T-helper 1 cell treated with Interleukin-12 subunit alpha and Interleukin-12 subunit beta and Interleukin-4 antibody, amounts not matched to agents 30 ng/mL and 1 ng/mL, for 36 hours (primary cell): Measurements from ENCODE around the gene INO80. TPM values are rescaled to one million over a fixed set of nuclear protein-coding genes. Genes with fewer than 3 reads are reported as not detected.
"Not testable (repeated sequence)": the region's sequence is repeated elsewhere in the genome, so short reads cannot be mapped to it uniquely, and the experiment has no call there.

ENCODE experiments used
- intact Hi-C: fragments of 100-400 bp; cut with micrococcal nuclease; formaldehyde crosslinking; loops from one replicate; pipeline ENCODE4 v1.15.1; 2024
- total RNA-seq: library from RNA; stranded (reverse); gene quantifications from 2 replicates; pipeline ENCODE4 v1.2.3, GENCODE V29; 2022

The INO80 gene
- total RNA-seq, 1 donor from 2014 or later: 35.2 TPM

DNA sequence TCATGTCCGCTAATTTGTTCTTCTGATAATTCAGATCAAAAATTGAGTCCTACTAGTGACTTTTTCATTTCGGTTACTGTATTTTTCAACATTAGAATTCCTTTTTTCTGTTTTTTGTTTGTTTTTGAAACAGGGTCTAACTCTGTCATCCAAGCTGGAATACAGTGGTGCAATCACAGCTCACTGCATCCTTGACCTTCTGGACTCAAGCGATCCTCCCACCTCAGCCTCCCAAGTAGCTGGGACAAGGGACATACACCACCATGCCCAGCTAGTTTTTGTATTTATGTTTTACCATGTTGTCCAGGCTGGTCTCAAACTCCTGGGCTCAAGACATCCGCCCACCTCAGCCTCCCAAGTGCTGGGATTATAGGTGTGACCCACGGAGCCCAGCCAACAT, 8.0 kb upstream of the INO80 start:
- intact Hi-C loops: no loop called here

DNA sequence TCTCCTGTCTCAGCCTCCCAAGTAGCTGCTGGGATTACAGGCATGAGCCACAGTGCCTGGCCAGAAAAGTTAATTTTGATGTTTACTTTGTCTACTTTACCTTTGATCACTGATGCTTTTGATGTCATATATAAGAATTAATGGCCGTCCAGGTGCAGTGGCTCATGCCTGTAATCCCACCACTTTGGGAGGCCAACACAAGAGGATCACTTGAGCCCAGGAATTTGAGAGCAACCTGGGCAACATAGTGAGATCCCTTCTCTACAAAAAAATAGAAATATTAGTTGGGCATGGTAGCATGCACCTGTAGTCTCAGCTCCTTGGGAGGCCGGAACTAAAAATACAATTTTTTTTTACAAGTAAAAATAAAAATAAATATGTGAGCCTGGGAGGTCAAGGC, 6.8 kb upstream of the INO80 start:
- intact Hi-C loops: no loop called here

DNA sequence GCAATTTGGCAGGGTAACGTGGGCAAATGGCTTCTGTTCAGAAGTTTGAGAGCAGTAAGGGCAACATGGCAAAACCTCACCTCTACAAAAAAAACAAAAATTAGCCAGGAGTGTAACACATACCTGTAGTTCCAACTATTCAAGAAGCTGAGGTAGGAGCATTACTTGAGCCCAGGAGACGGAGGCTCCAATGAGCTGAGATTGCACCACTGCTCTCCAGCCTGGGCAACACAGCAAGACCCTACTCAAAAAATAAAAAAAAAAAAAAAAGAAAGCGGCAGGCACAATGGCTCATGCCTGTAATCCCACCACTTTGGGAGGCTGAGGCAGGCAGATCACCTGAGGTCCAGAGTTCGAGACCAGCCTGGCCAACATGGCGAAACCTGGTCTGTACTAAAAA, 5.9 kb upstream of the INO80 start:
- intact Hi-C loops: no loop called here

DNA sequence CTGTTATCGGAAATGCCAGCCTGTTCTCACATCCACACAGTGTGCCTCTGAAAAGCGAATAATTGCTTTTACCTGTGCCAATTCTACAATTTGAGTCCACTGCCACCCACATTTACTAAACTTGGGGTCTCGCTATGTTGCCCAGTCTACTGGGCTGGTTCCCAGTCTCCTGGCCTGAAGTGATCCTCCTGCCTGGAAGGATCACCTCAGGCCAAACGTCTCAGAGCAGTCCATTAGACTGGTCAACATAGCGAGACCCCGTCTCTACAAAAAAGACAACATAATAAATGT, 827 bp upstream of the INO80 start:
- intact Hi-C loops: loop anchor here (1.0 to 5.0 kb wide), 10 partner anchors 33 to 1156 kb away; partner anchors contain the start of genes CHP1, EHD4, GANC and INAFM2

DNA sequence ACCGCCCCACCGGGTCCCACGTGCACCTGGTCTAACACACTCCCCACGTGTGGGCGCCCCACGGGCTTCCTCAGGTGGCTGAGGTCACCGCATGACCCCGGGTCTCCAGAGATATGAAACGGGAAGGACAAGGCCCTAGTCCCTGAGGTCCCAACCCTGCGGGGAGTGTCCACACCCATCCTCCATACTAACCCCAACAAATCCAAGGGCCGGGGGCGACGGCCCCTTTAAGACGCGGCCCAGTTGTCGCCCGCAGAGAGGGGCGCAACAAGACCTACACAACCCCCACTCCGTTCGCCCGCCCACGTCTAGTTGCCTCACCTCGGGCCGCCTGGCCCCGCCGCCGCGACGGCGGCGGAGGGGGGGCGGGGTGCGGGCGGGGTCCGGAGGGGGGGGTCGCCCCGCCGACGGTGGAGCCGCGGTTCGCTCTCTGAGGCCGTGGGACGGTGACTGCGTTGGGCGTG, 396 bp downstream of the INO80 start:
- intact Hi-C loops: loop anchor here (1.0 to 5.0 kb wide), 15 partner anchors 35 to 1157 kb away; partner anchors contain the start of genes CHAC1, CHP1, EHD4 and GANC

DNA sequence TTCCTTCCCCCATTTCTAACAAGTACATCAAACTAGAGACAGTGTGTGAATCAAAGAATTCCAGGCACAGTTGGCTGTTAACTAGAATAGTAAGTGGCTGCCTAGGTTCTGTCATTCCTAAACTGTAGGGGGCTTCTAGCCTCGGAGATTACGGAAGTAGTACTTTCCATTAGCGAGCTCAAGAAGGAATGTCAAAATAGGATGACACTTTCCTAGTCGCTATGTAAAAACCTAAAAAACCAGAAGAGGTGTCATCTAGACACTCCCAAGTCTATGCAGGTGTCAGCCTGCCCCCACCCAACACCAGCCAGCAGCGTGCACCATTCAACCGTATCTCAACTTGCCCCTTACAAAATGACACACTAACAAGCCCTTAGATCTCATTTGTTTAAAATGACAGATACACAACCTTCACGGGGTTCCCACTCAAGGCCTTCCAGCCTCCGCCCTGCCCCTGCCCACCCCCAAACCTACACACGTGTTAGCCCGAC, 874 bp downstream of the INO80 start:
- intact Hi-C loops: loop anchor here (1.0 to 5.0 kb wide), 8 partner anchors 162 to 857 kb away; partner anchors contain the start of genes CHAC1, EHD4, INAFM2 and KNL1

DNA sequence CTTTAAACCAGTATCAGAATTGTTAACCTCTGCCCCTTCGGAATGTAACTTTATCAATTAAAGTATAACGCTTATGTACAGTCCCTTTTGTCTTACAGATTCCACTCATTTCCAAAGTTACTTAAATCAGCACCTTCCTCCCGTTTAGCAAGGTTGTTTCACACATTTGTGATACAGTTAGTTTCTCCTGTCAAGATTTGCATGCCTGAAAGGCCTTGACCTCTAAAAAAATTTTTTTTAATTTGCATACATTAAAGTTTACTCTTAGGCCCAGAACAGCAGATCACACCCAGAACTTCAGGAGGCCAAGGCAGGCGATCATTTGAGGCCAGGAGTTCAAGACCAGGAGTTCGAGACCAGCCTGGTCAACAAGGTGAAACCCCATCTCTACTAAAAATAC, 9.1 kb downstream of the INO80 start:
- intact Hi-C loops: no loop called here

DNA sequence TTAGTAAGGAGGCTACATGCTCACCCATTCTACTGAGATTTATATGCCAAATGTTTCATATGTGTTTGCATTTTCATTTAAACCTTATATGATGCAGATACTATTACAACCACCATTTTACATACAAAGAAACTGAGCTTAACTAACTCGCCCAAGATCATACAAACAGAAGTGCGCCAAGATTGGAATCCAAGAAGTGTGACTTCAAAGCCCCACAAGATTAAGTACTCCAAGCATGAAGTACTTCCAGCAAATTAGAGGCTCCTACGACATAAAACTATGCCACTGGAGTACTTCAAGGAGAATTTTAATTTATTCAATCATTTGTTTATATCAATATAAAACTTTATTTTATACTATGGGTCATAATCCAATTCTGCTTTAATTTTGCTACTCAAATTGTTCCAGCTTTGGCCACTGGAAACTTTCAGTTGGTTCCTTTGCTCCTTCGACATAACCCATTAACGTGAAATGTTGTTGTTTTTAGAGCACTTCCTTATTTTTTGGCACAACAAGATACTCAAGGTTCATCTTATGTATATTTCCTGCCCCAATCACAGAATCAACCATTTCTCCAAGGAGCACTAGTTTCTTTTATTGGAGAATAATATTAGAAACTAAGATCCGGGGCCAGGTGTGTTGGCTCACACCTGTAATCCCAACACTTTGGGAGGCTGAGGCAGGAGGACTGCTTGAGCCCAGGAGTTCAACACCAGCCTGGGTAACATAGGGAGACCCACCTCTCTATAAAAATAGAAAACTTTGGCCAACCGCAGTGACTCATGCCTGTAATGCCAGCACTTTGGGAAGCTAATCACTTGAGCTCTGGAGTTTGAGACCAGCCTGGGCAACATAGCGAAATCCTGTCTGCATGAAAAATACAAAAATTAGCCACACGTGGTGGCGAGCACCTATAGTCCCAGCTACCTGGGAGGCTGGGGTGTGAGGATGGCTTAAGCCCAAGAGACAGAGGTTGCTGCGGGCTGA, 10.4 kb downstream of the INO80 start:
- intact Hi-C loops: no loop called here

DNA sequence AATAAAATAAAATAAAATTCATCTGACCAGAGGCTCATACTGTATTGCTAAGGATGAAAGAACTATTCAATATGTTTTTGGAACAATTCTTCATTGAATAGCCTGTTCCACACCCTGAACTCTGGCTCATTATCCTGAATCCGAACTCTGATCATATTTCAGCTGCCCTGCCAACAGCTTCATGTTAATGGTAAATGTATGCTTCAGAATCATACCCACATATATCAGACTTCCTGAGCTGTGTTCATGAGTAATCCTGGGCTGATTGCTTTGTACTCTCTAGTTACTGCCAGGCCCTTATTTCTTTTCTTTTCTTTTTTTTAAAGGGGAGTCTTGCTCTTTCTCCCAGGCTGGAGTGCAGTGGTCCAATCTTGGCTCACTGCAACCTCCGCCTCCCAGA, 11.8 kb downstream of the INO80 start:
- intact Hi-C loops: no loop called here

DNA sequence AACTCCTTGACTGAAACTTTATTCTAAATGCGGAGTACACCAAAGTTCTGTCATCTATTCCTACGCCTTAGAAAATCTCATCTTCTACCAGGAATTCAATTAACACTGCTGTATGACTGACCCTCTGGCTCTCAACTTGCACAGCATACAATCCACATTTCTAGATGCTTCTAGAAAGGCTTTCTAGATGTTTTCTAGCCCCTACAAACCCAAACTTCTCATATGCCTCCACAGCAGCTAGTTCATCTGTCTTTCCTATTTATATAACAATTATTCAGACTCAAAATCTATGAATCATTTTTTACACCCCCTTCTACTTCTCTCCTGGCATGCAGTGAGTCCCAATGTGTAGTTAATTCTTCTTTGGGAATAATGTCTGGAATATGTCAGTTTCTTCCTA, 13.2 kb downstream of the INO80 start:
- intact Hi-C loops: no loop called here

DNA sequence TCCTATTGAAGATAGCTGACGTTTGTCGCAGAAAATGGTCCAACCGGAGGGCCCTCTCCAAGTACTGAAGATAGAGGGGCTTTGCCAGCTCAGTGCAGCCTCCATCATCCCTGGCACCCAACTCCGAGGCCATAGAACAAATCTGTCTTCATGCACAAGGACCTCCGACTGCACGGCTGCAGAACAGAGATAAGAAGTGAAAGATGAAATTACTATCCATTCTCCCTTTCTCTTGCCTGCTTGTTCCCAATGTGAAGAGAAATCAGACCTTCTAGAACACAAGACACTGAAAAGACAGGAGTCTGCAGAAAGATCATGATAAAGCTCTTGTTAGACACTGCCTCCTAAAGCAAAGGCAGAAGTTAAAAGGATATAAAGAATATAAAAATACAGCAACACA, 19.9 kb downstream of the INO80 start:
- intact Hi-C loops: no loop called here

DNA sequence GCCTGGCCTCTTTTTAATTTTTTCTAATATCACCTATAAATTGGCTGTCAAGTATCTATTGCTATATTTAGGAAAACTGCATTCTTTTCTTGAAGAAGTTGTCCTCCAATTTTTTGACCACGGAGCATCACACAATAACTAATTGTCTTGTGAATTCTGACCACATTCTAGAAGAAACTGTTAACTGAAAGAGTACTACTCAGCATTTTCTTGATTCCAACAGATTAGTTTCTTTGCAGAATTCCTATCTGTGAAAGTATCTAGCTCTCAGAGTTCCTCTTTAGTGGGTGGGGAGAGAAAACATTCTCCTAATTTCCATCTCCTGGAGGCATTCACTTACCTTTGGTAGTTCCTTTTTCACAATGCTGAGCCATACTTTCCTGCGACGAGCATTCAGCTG, 31.1 kb downstream of the INO80 start:
- intact Hi-C loops: loop anchor here (10.0 kb wide), 1 partner anchor 100 kb away; no protein-coding TSS in a partner anchor

DNA sequence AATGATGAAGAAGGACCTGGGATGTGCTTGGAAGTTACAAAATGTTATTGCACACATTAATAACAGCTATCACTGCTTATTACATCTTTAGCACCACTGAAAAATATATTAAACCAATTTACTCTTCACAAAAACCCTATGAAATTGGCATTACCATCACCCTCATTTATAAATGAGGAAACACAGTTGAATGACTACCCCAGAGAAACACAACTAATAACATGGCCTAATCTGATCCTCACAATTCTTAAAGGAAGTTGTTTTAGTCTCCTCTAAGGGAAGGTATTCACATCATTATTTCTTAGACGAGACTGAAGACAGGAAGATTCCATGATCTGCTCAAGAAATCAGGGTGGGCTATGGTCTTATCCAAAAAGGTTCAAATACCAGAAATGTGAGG, 35.9 kb downstream of the INO80 start:
- intact Hi-C loops: loop anchor here (10.0 kb wide), 1 partner anchor 105 kb away; no protein-coding TSS in a partner anchor

DNA sequence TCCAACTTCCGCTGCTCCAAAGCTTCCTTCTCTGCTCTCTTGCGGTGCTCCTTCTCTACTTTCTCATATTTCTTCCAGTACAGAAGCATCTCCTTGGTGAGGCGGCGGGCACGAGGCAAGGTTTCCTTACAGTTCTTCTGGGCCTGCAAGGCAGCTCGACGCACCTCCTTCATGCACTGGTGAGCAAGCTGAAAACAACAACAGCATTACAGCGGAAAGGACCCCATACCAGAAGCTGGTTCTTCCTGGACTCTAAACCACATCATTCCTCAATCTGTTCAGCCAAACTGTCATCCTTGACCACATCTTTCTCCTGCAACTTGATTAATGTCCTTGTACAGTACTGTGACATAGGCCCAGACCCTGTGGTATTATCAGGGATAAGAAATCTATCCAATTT, 36.4 kb downstream of the INO80 start:
- intact Hi-C loops: loop anchor here (10.0 kb wide), 1 partner anchor 105 kb away; no protein-coding TSS in a partner anchor

DNA sequence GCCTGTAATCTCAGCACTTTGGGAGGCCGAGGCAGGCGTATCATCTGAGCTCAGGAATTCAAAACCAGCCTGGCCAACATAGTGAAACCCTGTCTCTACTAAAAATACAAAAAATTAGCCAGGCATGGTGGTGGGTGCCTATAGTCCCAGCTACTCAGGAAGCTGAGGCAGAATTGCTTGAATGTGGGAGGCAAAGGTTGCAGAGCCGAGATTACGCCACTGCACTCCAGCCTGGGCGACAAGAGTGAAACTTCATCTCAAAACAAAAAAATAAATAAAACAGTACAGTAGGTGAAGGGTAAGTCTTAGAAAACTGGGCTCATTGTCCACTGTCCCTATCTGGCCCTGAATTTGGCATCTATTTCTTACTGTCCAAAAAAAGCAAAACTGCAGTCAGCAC, 37.2 kb downstream of the INO80 start:
- intact Hi-C loops: not testable (repeated sequence)

DNA sequence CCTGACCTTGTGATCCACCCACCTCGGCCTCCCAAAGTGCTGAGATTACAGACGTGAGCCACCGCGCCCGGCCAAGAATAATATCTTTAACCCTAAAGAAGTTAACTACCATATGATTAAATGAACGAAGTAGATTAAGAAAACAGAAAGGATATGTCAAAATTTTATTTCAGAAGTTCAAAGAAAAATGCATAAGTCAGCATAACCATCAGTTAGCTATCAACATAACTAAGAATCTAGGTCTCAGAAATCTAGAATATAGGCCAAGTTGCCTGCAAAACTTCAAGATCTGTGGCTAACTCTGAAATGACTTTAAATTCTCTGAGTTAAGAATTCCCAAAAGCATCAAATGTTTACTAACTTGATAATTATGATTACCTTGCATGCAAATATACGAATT, 38.0 kb downstream of the INO80 start:
- intact Hi-C loops: no loop called here

DNA sequence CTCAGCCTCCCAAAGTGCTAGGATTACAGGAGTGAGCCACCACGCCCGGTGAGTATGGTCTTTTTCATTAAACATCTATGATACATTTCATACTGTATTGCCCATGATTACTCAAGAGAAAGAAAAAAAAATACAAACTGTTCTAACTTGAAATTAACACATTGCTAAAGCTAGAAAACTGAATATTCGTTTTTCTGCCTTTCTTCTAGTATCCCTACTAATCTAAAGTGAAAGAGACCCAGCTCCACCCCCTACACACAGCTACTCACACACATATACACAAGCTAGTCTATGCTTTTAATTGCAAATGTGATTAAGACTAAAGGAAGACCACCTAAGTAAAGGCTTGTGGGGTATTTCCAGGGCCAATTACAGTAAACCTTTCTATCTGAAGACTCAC, 43.1 kb downstream of the INO80 start:
- intact Hi-C loops: no loop called here

DNA sequence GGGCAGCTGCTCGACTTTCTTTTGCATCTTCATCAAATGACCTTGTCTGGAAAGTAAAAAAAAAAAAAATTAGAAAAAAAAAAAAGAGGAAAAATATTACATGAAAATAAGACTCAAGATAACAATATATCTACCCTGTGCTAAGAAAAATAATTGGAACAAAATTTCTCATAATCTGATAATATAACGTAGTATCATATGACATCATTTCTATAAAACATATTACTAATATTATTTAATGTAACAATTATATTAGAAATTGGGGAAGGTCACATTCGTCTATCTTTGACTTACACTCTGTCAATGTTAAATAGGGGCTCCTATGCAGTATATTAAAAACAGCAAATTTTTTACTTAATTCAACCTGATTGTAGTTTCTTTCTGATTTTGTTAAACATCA, 44.1 kb downstream of the INO80 start:
- intact Hi-C loops: no loop called here

DNA sequence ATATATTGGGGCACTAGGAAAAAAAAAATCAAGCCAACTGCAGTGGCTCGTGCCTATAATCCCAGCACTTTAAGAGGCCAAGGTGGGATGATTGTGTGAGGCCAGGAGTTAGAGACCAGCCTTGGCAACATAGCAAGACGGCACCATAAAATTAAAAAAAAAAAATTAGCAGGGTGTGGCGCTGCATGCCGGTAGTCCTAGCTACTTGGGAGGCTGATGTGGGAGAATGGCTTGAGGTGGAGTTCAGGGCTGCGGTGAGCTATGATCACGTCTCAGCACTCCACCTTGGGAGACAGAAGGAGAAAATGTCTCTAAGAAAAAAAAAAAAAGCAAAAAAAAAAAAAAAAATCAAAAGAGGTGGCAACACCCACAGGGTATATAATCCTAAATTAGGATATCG, 49.6 kb downstream of the INO80 start:
- intact Hi-C loops: no loop called here

DNA sequence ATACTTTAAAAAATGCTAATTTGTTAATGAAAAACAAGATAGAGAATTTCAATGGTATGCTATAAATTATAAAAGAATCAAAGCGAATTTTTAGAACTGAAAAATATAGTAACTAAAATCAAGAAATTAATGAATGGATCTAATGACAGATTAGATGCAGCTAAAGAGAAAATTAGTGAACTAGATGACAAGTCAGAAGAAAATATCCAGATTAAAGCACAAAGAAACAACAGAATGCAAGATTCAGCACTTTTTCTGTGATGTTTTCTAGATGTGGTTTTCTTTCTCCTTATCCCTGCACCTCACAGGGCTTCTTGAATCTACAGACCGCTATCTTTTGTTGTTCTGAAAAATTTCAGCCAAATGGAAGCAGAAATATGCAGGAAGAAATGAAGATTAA, 54.4 kb downstream of the INO80 start:
- intact Hi-C loops: no loop called here

DNA sequence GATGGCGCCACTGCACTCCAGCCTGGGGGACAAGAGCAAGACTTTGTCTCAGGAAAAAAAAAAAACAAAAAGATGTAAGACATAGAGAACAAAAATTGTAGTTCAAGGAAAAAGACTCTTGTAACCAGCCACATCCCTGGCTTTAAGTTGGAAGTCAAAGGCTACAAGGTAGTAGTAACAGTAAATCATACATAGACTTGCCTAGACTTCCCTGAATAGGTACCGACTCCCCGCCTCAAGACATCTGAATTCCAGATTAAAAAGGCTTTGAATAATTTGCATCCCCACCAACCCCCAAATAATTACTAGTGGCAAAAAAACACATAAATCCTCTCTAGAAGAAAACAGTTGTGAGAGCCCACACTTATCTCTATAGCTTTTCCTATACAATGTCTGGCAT, 55.6 kb downstream of the INO80 start:
- intact Hi-C loops: no loop called here

DNA sequence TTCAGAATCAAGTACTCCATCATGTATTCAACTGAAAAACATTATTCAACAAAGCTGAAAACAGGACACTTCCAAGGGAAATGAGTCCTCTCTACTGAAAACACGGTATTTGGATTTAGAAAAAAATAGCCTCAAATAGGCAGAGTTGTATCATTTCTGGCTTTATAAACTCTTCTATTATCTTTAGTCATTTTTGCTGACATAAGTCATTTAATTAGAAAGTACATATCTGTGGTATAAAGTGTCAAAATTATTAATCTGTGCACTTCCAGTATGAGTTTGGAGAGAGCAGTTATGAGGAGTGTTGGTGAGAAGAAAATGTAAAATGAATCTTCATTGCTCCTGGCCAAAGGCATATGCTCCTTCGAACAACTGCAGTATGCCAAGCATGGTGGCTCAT, 59.3 kb downstream of the INO80 start:
- intact Hi-C loops: no loop called here

DNA sequence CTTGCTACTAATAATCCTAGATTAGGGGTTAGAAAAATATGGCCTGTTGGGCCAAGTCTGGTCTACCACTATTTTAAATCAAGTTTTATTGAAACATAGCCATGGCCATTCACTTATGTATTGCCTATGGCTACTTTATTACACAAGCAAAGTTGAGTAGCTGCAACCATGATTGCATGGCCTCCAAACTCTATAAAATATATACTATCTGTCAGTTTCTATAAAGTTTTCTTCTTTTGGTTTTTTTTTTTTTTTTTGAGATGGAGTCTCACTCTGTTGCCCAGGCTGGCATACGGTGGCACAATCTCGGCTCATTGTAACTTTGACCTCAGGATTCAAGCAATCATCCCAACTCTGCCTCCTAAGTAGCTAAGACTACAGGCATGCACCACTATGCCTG, 60.4 kb downstream of the INO80 start:
- intact Hi-C loops: no loop called here
